ENCODE data around the gene NUP210L. TPM values are rescaled to one million over a fixed set of nuclear protein-coding genes. Genes with fewer than 3 reads are reported as not detected.

The NUP210L gene
- total RNA-seq, 1 experiment from 2014 or later: 0.10 TPM

DNA sequence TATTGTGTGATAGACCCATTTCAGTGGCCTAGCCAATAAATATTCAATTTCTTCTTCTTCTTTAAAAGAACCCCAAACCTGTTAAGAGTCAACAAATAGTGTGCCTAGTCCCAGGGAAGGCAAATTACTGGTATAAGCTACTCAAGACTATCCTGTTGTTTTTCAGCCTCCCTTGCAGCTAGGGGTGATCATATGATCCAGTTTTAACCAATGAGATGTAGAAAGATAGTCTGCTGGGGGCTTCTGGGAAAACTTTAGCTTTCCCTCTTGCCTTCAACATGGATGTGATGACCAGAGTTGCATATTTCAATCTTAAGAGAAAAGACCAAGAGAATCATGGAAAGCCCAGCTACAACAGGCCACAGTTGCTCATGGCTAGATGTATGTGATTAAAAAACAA, 4.7 kb upstream of the NUP210L start:
- BruUV-seq (replicated peaks): no TSS peak
- Histone ChIP-seq H3K36me3 (ENCODE audit: control insufficient read depth in 1 of 2, insufficient read depth in 2 of 2, low read length in 2 of 2) (peaks cover 41 to 66% of the 10 kb centered on the region in 2 experiments), H2AFZ (ENCODE audit: low read depth, low read length, poor library complexity, severe bottlenecking) (no peak overlapping the region), H3K9me3 (ENCODE audit: control insufficient read depth in 1 of 2, insufficient read depth in 1 of 2, low read depth in 1 of 2, low read length in 2 of 2) (no peaks in the 10 kb centered on the region), H3K4me1 (ENCODE audit: control insufficient read depth in 1 of 2, insufficient read depth in 2 of 2, low read length in 2 of 2) (no peaks in the 10 kb centered on the region), H3K9ac (ENCODE audit: low read length) (no peak overlapping the region), H3K4me2 (ENCODE audit: low read length) (no peak overlapping the region), H4K20me1 (ENCODE audit: insufficient read depth) (no peaks in the 10 kb centered on the region), H3K27me3 (ENCODE audit: insufficient read depth, low read length) (no peaks in the 10 kb centered on the region), H3K79me2 (ENCODE audit: insufficient read depth, low read length) (peaks cover 59% of the 10 kb centered on the region), H3K9me2 (ENCODE audit: insufficient read depth) (no peaks in the 10 kb centered on the region), H3K27ac (ENCODE audit: low read depth, low read length) (no peak overlapping the region), H3K4me3 (replicated peaks in 1 of 2; ENCODE audit: low read depth in 1 of 2, low read length in 2 of 2) (no peak overlapping the region)
- TF ChIP-seq ZNF274 (IDR thresholded peaks at IDR 0.05; ENCODE audit: low read depth, low read length) (no peak), EGR1 (IDR thresholded peaks at IDR 0.05; ENCODE audit: low read depth) (no peak), POLR2A (IDR thresholded peaks at IDR 0.05; ENCODE audit: borderline replicate concordance, extremely low read depth, insufficient read depth, insufficient read length) (no peak), TCF7L2 (IDR thresholded peaks at IDR 0.05; ENCODE audit: borderline replicate concordance, extremely low read depth, insufficient read depth, insufficient read length) (no peak)
- TF ChIP-seq, protein P1, sequence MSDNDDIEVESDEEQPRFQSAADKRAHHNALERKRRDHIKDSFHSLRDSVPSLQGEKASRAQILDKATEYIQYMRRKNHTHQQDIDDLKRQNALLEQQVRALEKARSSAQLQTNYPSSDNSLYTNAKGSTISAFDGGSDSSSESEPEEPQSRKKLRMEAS (IDR thresholded peaks at IDR 0.05): no peak
- POLR2A ChIA-PET: no interaction called here
- intact Hi-C loops (cut with micrococcal nuclease): no loop called here
- RAD21 ChIA-PET (ENCODE audit: low non-redundant PET in 1 of 2, low total read pairs in 2 of 2, uncharacterized antibody in 2 of 2, unreplicated experiment in 2 of 2): no interaction called here
- ATAC-seq (no peak), DNase-seq (ENCODE audit: low read depth, low spot score) (no peak)
- CTCF ChIA-PET: no interaction called here

DNA sequence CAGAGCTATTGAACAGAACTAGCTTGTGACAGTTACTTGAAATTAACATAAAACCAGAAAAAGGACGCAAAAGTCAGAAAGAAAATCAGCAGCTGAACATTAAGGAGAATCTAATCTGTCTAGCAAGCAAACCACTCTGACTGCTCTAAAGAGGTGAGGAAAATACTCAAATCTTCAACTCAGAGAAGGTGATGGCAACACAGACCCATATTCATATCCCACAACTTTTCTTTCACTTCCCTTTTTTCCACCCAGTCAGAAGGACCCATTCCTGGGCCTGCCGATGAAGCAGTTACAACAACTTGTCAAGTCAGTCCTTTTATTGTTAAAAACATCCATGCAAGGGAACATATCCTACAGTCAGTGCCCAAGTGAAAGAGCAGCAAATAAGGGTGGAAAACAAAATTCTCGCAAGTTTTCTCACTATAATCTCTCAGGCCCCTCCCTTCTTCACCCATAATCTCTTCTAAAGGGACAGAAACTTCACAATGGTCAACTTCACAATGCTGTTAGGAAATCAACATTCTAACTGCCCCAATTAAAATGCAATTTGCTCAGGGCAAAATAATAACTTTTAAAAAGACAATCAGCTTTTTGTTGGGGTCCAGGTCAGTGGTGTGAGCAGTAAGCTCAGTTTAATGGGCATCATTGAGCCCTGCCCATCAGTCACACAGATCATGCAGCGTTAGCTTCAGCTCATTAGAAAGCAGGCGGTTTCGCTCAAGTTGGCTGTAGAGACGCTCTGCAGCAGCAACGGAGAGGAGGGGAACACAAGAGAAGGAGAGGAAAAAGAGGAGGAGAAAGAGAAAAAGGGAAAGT, 3.6 kb upstream of the NUP210L start:
- H3K9ac ChIP-seq (ENCODE audit: low read length): no peak overlapping the region
- no peaks in the 10 kb centered on the region for H4K20me1 ChIP-seq (ENCODE audit: insufficient read depth)
- H3K27me3 ChIP-seq (ENCODE audit: insufficient read depth, low read length): no peaks in the 10 kb centered on the region
- CTCF ChIA-PET: no interaction called here
- TF ChIP-seq CEBPB (IDR thresholded peaks at IDR 0.05; ENCODE audit: low read depth): no peak
- TF ChIP-seq, protein P2, sequence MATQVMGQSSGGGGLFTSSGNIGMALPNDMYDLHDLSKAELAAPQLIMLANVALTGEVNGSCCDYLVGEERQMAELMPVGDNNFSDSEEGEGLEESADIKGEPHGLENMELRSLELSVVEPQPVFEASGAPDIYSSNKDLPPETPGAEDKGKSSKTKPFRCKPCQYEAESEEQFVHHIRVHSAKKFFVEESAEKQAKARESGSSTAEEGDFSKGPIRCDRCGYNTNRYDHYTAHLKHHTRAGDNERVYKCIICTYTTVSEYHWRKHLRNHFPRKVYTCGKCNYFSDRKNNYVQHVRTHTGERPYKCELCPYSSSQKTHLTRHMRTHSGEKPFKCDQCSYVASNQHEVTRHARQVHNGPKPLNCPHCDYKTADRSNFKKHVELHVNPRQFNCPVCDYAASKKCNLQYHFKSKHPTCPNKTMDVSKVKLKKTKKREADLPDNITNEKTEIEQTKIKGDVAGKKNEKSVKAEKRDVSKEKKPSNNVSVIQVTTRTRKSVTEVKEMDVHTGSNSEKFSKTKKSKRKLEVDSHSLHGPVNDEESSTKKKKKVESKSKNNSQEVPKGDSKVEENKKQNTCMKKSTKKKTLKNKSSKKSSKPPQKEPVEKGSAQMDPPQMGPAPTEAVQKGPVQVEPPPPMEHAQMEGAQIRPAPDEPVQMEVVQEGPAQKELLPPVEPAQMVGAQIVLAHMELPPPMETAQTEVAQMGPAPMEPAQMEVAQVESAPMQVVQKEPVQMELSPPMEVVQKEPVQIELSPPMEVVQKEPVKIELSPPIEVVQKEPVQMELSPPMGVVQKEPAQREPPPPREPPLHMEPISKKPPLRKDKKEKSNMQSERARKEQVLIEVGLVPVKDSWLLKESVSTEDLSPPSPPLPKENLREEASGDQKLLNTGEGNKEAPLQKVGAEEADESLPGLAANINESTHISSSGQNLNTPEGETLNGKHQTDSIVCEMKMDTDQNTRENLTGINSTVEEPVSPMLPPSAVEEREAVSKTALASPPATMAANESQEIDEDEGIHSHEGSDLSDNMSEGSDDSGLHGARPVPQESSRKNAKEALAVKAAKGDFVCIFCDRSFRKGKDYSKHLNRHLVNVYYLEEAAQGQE (IDR thresholded peaks at IDR 0.05; ENCODE audit: low read depth): no peak
- no peak for TF ChIP-seq POLR2A (IDR thresholded peaks at IDR 0.05; ENCODE audit: borderline replicate concordance, extremely low read depth, insufficient read depth, insufficient read length)
- no peak for TF ChIP-seq CBX3 (IDR thresholded peaks at IDR 0.05; ENCODE audit: low read depth)
- no peak for TF ChIP-seq ZFX (IDR thresholded peaks at IDR 0.05)
- TF ChIP-seq SP1 (IDR thresholded peaks at IDR 0.05; ENCODE audit: low read depth): no peak
- no peak for TF ChIP-seq RAD21 (IDR thresholded peaks at IDR 0.05; ENCODE audit: low read depth)
- TF ChIP-seq, protein P3, sequence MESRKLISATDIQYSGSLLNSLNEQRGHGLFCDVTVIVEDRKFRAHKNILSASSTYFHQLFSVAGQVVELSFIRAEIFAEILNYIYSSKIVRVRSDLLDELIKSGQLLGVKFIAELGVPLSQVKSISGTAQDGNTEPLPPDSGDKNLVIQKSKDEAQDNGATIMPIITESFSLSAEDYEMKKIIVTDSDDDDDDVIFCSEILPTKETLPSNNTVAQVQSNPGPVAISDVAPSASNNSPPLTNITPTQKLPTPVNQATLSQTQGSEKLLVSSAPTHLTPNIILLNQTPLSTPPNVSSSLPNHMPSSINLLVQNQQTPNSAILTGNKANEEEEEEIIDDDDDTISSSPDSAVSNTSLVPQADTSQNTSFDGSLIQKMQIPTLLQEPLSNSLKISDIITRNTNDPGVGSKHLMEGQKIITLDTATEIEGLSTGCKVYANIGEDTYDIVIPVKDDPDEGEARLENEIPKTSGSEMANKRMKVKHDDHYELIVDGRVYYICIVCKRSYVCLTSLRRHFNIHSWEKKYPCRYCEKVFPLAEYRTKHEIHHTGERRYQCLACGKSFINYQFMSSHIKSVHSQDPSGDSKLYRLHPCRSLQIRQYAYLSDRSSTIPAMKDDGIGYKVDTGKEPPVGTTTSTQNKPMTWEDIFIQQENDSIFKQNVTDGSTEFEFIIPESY (IDR thresholded peaks at IDR 0.05; ENCODE audit: extremely low read depth, insufficient replicate concordance, low read length): no peak
- TF ChIP-seq EGR1 (IDR thresholded peaks at IDR 0.05; ENCODE audit: low read depth): no peak
- no peak for TF ChIP-seq TCF7L2 (IDR thresholded peaks at IDR 0.05; ENCODE audit: borderline replicate concordance, extremely low read depth, insufficient read depth, insufficient read length)
- POLR2A ChIA-PET: no interaction called here
- ATAC-seq (no peak), DNase-seq (ENCODE audit: low read depth, low spot score) (no peak)
- H3K4me1 ChIP-seq (ENCODE audit: control insufficient read depth in 1 of 2, insufficient read depth in 2 of 2, low read length in 2 of 2): no peaks in the 10 kb centered on the region
- no peak overlapping the region for H2AFZ ChIP-seq (ENCODE audit: low read depth, low read length, poor library complexity, severe bottlenecking)
- H3K9me2 ChIP-seq (ENCODE audit: insufficient read depth): no peaks in the 10 kb centered on the region
- no peak overlapping the region for H3K4me3 ChIP-seq (replicated peaks in 1 of 2; ENCODE audit: low read depth in 1 of 2, low read length in 2 of 2)
- intact Hi-C loops (cut with micrococcal nuclease): no loop called here
- peaks cover 50% of the 10 kb centered on the region for H3K79me2 ChIP-seq (ENCODE audit: insufficient read depth, low read length)
- no peak overlapping the region for H3K27ac ChIP-seq (ENCODE audit: low read depth, low read length)
- H3K4me2 ChIP-seq (ENCODE audit: low read length): no peak overlapping the region
- no TSS peak for BruUV-seq (replicated peaks)
- RAD21 ChIA-PET (ENCODE audit: low non-redundant PET in 1 of 2, low total read pairs in 2 of 2, uncharacterized antibody in 2 of 2, unreplicated experiment in 2 of 2): no interaction called here
- no peaks in the 10 kb centered on the region for H3K9me3 ChIP-seq (ENCODE audit: control insufficient read depth in 1 of 2, insufficient read depth in 1 of 2, low read depth in 1 of 2, low read length in 2 of 2)
- peaks cover 34 to 58% of the 10 kb centered on the region in 2 experiments for H3K36me3 ChIP-seq (ENCODE audit: control insufficient read depth in 1 of 2, insufficient read depth in 2 of 2, low read length in 2 of 2)
